ENCODE data around the gene NLRP4.
"Not testable (repeated sequence)": the region's sequence is repeated elsewhere in the genome, so short reads cannot be mapped to it uniquely, and the experiment has no call there.

NLRP4 gene

GRCh38 chr19:55901369-55902079, 65.2 kb downstream of the NLRP4 start:
- no peak for DNase-seq

GRCh38 chr19:55902080-55902751, 65.9 kb downstream of the NLRP4 start:
- DNase-seq, result no peak

- DNase-seq, result no peak
Measured at GRCh38 chr19:55907286-55907685, 70.9 kb downstream of the NLRP4 start.

GRCh38 chr19:55907746-55908145, 71.4 kb downstream of the NLRP4 start:
- DNase-seq, result no peak

GRCh38 chr19:55909801-55910200, 73.5 kb downstream of the NLRP4 start:
- no peak for DNase-seq

- DNase-seq, result no peak
Measured at GRCh38 chr19:55912916-55913315, 76.6 kb downstream of the NLRP4 start.

GRCh38 chr19:55913643-55914268, 77.4 kb downstream of the NLRP4 start:
- no peak for DNase-seq

GRCh38 chr19:55923556-55923955, 87.2 kb downstream of the NLRP4 start:
- no peak for DNase-seq

- DNase-seq, result no peak
Measured at GRCh38 chr19:55927991-55928390, 91.7 kb downstream of the NLRP4 start.

GRCh38 chr19:55929258-55929657, 92.9 kb downstream of the NLRP4 start:
- DNase-seq, result not testable (repeated sequence)

GRCh38 chr19:55930996-55931515, 94.7 kb downstream of the NLRP4 start:
- no peak for DNase-seq

All from bone marrow (tissue), 2 donors.